ENCODE measurements around the gene MED13L. TPM values are rescaled to one million over a fixed set of nuclear protein-coding genes. Genes with fewer than 3 reads are reported as not detected.

Gene MED13L
- 83.5 and 109 TPM in 2 replicates for total RNA-seq

GRCh38 chr12:116277467-116278278, at the start of gene MED13L:
Gene MED13L, minus strand, starts transcription at chr12:116277693. Its CDS starts 562 bp downstream, at chr12:116277131.

